NOMO-1 treated with DMSO at 0.1 percent for 48 hours (cell line): ENCODE results near the gene FAM227B.
"Not testable (repeated sequence)": the region's sequence is repeated elsewhere in the genome, so short reads cannot be mapped to it uniquely, and the experiment has no call there.

Experiments used
- DNase-seq: peaks from one replicate; lab custom pipeline; 2025; ENCODE audit not compliant: unreplicated experiment; lab: John Stamatoyannopoulos, UW

FAM227B gene

DNA sequence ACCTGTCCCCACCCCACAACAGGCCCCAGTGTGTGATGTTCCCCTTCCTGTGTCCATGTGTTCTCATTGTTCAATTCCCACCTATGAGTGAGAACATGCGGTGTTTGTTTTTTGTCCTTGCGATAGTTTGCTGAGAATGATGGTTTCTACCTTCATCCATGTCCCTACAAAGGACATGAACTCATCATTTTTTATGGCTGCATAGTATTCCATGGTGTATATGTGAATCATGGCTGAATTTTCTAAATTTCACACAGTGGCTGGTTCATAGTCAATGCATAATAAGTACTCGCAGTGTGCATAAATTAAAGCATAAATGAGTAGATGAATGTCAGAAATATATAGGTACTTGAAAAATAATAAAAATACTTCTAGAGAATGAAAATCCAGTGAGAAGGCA, 8.4 kb downstream of the FAM227B start:
- DNase-seq: not testable (repeated sequence)

GRCh38 chr15:49610157-49610918, 10.3 kb downstream of the FAM227B start:
- no peak for DNase-seq

- no peak for DNase-seq
Observed at GRCh38 chr15:49606594-49606993, 14.0 kb downstream of the FAM227B start.

DNA sequence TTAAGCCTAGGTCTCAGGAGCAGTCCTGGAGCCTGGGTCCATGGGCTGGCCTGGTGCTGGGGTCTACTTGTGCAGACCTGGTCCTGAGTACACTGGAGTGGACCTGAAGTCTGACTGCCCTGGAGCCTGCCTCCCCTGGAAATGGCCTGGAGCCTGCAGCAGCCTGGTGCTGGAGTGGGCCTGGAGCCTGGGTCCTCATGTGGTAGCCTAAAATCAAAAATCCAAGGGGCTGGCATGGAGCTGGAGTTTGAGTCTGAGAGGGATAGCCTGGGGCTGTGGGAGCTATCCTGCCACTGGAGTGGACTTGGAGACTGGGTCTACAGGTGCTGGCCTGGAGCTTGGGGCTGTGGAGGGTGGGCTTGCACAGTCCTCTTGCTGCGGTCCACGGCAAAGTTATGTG, 15.0 kb downstream of the FAM227B start:
- no peak for DNase-seq

- DNase-seq: no peak
Observed at GRCh38 chr15:49604625-49605409, 15.8 kb downstream of the FAM227B start.

- not testable (repeated sequence) for DNase-seq
Observed at GRCh38 chr15:49592829-49593316, 27.7 kb downstream of the FAM227B start.

- no peak for DNase-seq
Observed at GRCh38 chr15:49589030-49589429, 31.6 kb downstream of the FAM227B start.

GRCh38 chr15:49573421-49573820, 47.2 kb downstream of the FAM227B start:
- no peak for DNase-seq

DNA sequence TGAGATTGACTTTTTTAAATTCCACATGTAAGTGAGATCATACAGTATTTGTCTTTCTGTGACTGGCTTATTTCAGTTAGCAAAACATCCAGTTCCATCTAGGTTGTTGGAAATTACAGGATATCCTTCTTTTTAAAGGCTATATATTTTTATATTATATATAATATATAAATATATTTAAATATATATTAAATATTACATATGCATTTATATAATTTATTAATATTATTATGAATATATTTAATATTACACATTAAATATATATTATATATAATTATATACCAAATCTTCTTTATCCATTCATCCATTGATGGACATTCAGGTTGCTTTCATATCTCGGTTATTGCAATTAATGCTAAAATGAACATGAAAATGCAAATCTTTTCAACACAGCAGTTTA, 49.9 kb downstream of the FAM227B start:
- DNase-seq: no peak

- no peak for DNase-seq
Observed at GRCh38 chr15:49570174-49570573, 50.4 kb downstream of the FAM227B start.

GRCh38 chr15:49560045-49560444, 60.6 kb downstream of the FAM227B start:
- no peak for DNase-seq

DNA sequence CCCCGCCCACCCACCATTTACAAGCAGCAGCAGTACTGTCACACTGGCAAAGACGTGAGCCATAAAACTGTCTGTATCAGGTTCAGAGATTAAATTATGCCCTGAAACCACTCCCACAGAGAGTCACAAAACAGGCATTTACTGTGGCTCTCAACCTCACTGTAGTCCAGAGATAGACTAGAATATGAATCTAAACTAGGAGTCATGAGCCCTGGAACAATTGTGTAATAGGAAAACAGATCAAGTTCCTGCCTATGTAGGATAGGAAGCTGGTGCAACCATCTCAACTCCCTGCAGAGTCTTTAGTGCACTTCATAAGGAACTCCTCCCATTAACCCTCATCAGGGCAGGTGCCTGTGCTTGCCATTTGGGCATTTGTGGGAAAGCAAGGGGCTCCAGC, 61.7 kb downstream of the FAM227B start:
- no peak for DNase-seq

GRCh38 chr15:49556437-49556836, 64.2 kb downstream of the FAM227B start:
- DNase-seq: no peak

- not testable (repeated sequence) for DNase-seq
Observed at GRCh38 chr15:49550342-49550741, 70.3 kb downstream of the FAM227B start.

DNA sequence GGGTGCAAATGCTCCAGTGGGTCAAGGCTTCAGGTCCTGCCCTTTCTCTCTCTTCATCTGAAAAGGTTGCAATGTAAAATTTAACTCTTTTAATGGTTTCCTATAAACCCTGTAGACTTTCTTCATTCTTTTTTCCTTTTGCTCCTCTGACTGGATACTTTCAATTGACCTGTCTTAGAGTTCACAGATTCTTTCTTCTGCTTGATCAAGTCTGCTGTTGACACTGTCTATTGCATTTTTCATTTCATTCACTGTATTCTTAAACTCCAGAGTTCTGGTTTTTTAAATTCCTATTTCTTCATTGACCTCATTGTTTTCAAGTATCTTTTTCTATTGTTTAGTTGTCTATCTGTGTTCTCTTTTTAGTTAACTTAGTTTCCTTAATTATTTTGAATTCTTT, 82.1 kb downstream of the FAM227B start:
- DNase-seq: no peak

GRCh38 chr15:49530092-49530491, 90.5 kb downstream of the FAM227B start:
- DNase-seq: no peak

DNA sequence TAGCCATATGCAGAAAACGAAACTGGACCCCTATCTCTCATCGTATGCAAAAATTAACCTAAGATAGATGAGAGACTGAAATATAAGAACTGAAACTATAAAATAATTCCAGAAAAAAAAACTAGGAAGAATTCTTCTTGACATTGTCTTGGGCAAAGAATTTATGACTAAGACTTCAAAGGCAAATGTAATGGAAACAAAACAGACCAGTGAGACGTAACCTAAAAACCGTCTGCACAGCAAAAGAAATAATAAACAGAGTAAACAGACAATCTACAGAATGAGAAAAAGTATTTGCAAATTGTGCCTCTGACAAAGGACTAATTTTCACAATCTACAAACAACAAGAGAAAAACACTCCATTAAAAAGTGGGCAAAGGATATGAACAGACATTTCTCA, 92.3 kb downstream of the FAM227B start:
- no peak for DNase-seq

DNA sequence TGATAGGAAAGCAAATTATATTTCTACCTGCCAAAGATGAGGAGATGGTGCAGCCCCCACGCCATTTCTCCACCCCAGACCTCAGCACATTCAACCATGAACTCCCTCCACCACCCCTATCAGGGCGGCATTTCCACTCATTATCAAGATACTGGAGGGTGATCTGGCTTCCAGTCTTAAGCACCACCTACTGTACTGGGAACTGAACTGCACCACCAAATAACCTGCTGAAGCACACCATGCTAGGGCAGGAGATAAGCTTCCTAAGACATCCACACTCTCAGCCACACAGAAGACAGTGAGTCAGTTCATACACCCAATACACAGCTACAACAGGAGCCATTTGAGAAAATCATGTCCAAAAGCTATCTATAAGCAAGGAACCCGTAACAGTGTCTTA, 98.8 kb downstream of the FAM227B start:
- DNase-seq: no peak

DNA sequence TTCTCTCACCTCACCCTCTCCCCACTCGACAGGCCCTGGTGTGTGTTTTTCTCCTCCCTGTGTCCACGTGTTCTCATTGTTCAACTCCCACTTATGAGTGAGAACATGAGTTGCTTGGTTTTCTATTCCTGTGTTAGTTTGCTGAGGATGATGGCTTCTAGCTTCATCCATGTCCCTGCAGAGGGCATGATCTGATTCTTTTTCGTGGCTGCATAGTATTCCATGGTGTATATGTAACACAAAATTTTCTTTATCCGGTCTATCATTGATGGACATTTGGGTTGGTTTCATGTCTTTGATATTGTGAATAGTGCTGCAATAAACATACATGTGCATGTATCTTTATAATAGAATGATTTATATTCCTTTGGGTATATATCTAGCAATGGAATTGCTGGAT, 107.9 kb downstream of the FAM227B start:
- DNase-seq: not testable (repeated sequence)

GRCh38 chr15:49507261-49507660, 113.4 kb downstream of the FAM227B start:
- DNase-seq: no peak

DNA sequence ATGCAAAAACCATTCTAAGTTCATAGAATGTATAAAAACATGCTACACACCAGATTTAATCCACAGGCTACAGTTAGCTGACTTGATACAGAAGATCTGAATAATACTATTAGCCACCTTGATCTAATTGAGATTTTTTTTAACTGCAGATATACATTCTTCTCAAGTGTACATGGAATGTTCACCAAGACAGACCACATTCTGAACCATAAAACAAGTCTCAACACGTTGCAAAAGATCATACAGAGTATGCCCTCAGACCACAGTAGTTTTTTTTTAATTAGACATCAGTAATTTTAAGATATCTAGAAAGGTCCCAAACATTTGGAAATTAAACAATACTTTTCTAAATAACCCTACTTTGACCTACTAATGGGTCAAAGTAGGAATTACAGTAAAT, 114.3 kb downstream of the FAM227B start:
- DNase-seq: no peak

DNA sequence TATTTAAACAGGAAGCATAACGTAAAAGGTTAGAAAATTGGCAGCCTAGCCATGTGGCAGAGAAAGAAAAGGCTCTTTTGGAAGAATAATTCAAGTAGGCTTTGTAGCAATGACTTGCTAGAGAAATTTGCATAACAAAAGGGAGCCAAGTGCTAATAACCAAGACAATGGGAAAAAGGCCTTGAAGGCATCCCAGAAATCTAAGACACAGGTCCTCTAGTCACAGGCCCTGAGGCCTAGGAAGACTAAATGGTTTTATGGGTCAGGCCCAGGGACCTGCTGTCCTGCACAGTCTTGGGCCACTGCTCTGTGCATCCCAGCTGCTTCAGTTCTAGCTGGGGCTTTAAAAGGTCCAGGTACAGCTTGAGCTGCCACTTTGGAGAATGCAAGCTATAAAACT, 119.0 kb downstream of the FAM227B start:
- no peak for DNase-seq
